IPS DF 4.7 (cell line): Measurements from ENCODE around the gene NDUFAF5.

ENCODE experiments used
- DNase-seq: peaks from one replicate; pipeline ENCODE4 v3.0.0-alpha.2; 2013; ENCODE audit warnings: low spot score; ENCODE audit errors: extremely low read depth

NDUFAF5 gene

GRCh38 chr20:13821876-13822275 lies 37.0 kb downstream of the NDUFAF5 start:
- no peak for DNase-seq

GRCh38 chr20:13822459-13822858 lies 37.6 kb downstream of the NDUFAF5 start:
- DNase-seq = peak; percentile 3

GRCh38 chr20:13824459-13824858 lies 39.6 kb downstream of the NDUFAF5 start:
- no peak for DNase-seq

- no peak for DNase-seq
Measured at GRCh38 chr20:13825465-13825864, 40.6 kb downstream of the NDUFAF5 start.

- DNase-seq = no peak
Measured at GRCh38 chr20:13831476-13831875, 46.6 kb downstream of the NDUFAF5 start.

GRCh38 chr20:13838664-13839063 lies 53.8 kb downstream of the NDUFAF5 start:
- no peak for DNase-seq

- DNase-seq = no peak
Measured at GRCh38 chr20:13839421-13840092, 54.7 kb downstream of the NDUFAF5 start.

GRCh38 chr20:13840093-13840465 lies 55.3 kb downstream of the NDUFAF5 start:
- DNase-seq = no peak

GRCh38 chr20:13841206-13841605 lies 56.4 kb downstream of the NDUFAF5 start:
- no peak for DNase-seq

- DNase-seq = no peak
Measured at GRCh38 chr20:13844296-13844695, 59.5 kb downstream of the NDUFAF5 start.

- DNase-seq = no peak
Measured at GRCh38 chr20:13851279-13851678, 66.5 kb downstream of the NDUFAF5 start.

- DNase-seq = no peak
Measured at GRCh38 chr20:13852306-13852705, 67.5 kb downstream of the NDUFAF5 start.

GRCh38 chr20:13855613-13856012 lies 70.8 kb downstream of the NDUFAF5 start:
- no peak for DNase-seq

GRCh38 chr20:13856354-13856753 lies 71.5 kb downstream of the NDUFAF5 start:
- no peak for DNase-seq

GRCh38 chr20:13857304-13857703 lies 72.5 kb downstream of the NDUFAF5 start:
- no peak for DNase-seq

GRCh38 chr20:13857961-13858360 lies 73.1 kb downstream of the NDUFAF5 start:
- DNase-seq = no peak

- DNase-seq = no peak
Measured at GRCh38 chr20:13858439-13858838, 73.6 kb downstream of the NDUFAF5 start.

- DNase-seq = no peak
Measured at GRCh38 chr20:13858871-13859270, 74.0 kb downstream of the NDUFAF5 start.

GRCh38 chr20:13862245-13862644 lies 77.4 kb downstream of the NDUFAF5 start:
- no peak for DNase-seq

GRCh38 chr20:13863244-13863643 lies 78.4 kb downstream of the NDUFAF5 start:
- DNase-seq = no peak

GRCh38 chr20:13865156-13865555 lies 80.3 kb downstream of the NDUFAF5 start:
- no peak for DNase-seq

GRCh38 chr20:13865791-13866351 lies 81.0 kb downstream of the NDUFAF5 start:
- DNase-seq = no peak

GRCh38 chr20:13868331-13868730 lies 83.5 kb downstream of the NDUFAF5 start:
- no peak for DNase-seq
